ENCODE measurements around the gene TMIE. TPM values are rescaled to one million over a fixed set of nuclear protein-coding genes. Genes with fewer than 3 reads are reported as not detected.
A peak's percentile ranks its signal among the peaks of the same experiment; 100 is the strongest.

Gene TMIE
- polyA plus RNA-seq, 3 donors = not detected

- 88% methylated on average over 6 of the region's 6 CpGs for WGBS (ENCODE audit: insufficient coverage)
- intact Hi-C loops (cut with micrococcal nuclease) = no loop called here
- no peaks in the 10 kb centered on the region for H3K36me3 ChIP-seq (replicated peaks in 1 of 2; ENCODE audit: control insufficient read depth in 1 of 2, insufficient read depth in 2 of 2, low read length in 2 of 2)
- no peak overlapping the region for H3K4me2 ChIP-seq (replicated peaks; ENCODE audit: extremely low read depth, low read length, poor library complexity, severe bottlenecking)
- H3K27ac ChIP-seq (ENCODE audit: low read depth in 1 of 2, low read length in 2 of 2) = no peak overlapping the region
- no peak for DNase-seq
- no peak overlapping the region for H3K4me3 ChIP-seq (replicated peaks in 1 of 3; ENCODE audit: low read depth in 2 of 3, low read length in 3 of 3)
- H3K4me1 ChIP-seq (ENCODE audit: control insufficient read depth in 1 of 2, insufficient read depth in 2 of 2, low read length in 2 of 2) = no peaks in the 10 kb centered on the region
- no peak overlapping the region for H3K4me3 Mint-ChIP-seq
- H3K36me3 Mint-ChIP-seq = no peaks in the 10 kb centered on the region
- no peak overlapping the region for H3K27ac Mint-ChIP-seq
- H2AFZ ChIP-seq (ENCODE audit: insufficient read depth, low read depth, low read length, poor library complexity, severe bottlenecking) = no peak overlapping the region
- H3K9me3 ChIP-seq (replicated peaks in 1 of 2; ENCODE audit: control insufficient read depth in 1 of 2, insufficient read depth in 1 of 2, low read length in 2 of 2) = no peaks in the 10 kb centered on the region
- no peak for TF ChIP-seq CTCF (IDR thresholded peaks at IDR 0.05)
- no peaks in the 10 kb centered on the region for H4K20me1 ChIP-seq (ENCODE audit: insufficient read depth, low read length)
- no peaks in the 10 kb centered on the region for H3K27me3 ChIP-seq (ENCODE audit: control insufficient read depth in 2 of 2, insufficient read depth in 2 of 2, low read length in 2 of 2)
- no peaks in the 10 kb centered on the region for H3K9me3 Mint-ChIP-seq
- H3K9ac ChIP-seq (ENCODE audit: insufficient read depth, low read length, poor library complexity, severe bottlenecking) = no peak overlapping the region
- no peaks in the 10 kb centered on the region for H3K4me1 Mint-ChIP-seq
- peaks cover 6 to 9% (median 6%) of the 10 kb centered on the region in 3 donors for H3K27me3 Mint-ChIP-seq (ENCODE audit: low read depth in 3 of 3)
- H3K79me2 ChIP-seq (ENCODE audit: insufficient read depth, low read length) = no peaks in the 10 kb centered on the region
Observed at GRCh38 chr3:46664188-46664970, 36.8 kb upstream of the TMIE start.

DNA sequence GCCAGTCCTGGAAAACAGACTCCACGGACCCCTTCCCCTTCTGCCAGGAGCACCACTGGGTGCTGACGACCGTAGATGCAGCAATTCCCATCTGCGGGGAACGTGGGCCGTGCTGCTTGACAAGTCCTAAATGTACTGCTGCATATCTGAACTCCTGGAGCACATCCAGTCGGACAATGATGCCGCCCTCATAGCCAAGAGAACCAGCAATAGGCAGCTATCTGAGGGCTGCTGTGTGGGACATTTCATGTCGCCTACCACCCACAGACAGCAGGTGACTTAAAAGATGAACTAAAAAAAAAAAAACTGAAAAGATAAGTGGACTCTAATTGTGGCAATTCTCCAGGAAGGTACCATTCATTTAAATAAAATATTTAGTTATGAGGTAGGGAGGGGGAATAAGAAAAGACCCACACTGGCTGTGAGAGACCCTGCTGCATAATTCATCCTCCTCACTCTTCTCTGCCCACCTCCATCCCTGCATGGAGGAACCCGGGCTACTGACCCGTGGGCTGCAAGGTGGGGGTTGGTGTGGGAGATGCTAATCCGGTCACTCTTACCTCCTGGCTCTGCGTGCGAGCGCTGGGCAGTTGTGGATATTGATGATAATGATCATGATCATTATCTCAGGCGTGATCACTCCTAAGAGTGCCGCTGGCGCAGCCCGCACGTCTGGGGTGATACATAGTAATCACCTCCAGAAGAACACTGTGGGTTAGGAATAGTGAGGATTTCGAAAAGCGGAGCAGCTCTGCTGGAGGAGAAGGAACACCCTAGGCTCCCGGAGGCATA is 36.0 kb upstream of the TMIE start:
- Histone ChIP-seq H2AFZ (ENCODE audit: insufficient read depth, low read depth, low read length, poor library complexity, severe bottlenecking) (no peak overlapping the region), H3K4me2 (replicated peaks; ENCODE audit: extremely low read depth, low read length, poor library complexity, severe bottlenecking) (no peak overlapping the region), H3K27ac (ENCODE audit: low read depth in 1 of 2, low read length in 2 of 2) (no peak overlapping the region), H3K9me3 (replicated peaks in 1 of 2; ENCODE audit: control insufficient read depth in 1 of 2, insufficient read depth in 1 of 2, low read length in 2 of 2) (no peaks in the 10 kb centered on the region), H3K4me3 (replicated peaks in 1 of 3; ENCODE audit: low read depth in 2 of 3, low read length in 3 of 3) (no peak overlapping the region), H4K20me1 (ENCODE audit: insufficient read depth, low read length) (no peaks in the 10 kb centered on the region), H3K27me3 (ENCODE audit: control insufficient read depth in 2 of 2, insufficient read depth in 2 of 2, low read length in 2 of 2) (no peaks in the 10 kb centered on the region), H3K79me2 (ENCODE audit: insufficient read depth, low read length) (no peaks in the 10 kb centered on the region), H3K9ac (ENCODE audit: insufficient read depth, low read length, poor library complexity, severe bottlenecking) (no peak overlapping the region), H3K4me1 (ENCODE audit: control insufficient read depth in 1 of 2, insufficient read depth in 2 of 2, low read length in 2 of 2) (no peaks in the 10 kb centered on the region), H3K36me3 (replicated peaks in 1 of 2; ENCODE audit: control insufficient read depth in 1 of 2, insufficient read depth in 2 of 2, low read length in 2 of 2) (no peaks in the 10 kb centered on the region)
- Mint-ChIP-seq H3K36me3 (no peaks in the 10 kb centered on the region), H3K9me3 (no peaks in the 10 kb centered on the region), H3K4me3 (no peak overlapping the region), H3K4me1 (no peaks in the 10 kb centered on the region), H3K27me3 (ENCODE audit: low read depth in 3 of 3) (peaks cover 5 to 6% (median 6%) of the 10 kb centered on the region in 3 donors), H3K27ac (peak overlapping the region in 2 of 7 donors; percentile 42 to 57)
- DNase-seq = no peak
- WGBS (ENCODE audit: insufficient coverage) = 49% methylated on average over 9 of the region's 23 CpGs
- intact Hi-C loops (cut with micrococcal nuclease) = no loop called here
- TF ChIP-seq CTCF (IDR thresholded peaks at IDR 0.05) = no peak
